HepG2 (cell line): Measurements from ENCODE around the gene CEP104. TPM values are rescaled to one million over a fixed set of nuclear protein-coding genes. Genes with fewer than 3 reads are reported as not detected.

Experiments used
- ATAC-seq: fragments of 200-7000 bp; cut with Tn5 transposase; 3 replicates; pipeline ENCODE4 v1.9.1; 2020; ENCODE audit warnings: mild to moderate bottlenecking, moderate library complexity
- BruUV-seq: library from RNA; stranded (reverse); fragments of 400-500 nt; replicated peaks from 2 replicates; lab custom pipeline; 2021; lab: Mats Ljungman, UMichigan
- CTCF ChIA-PET: fragments of 300-600 bp; formaldehyde crosslinking; extraction: SDS; loops from one replicate; lab custom pipeline; 2021; ENCODE audit warnings: low total read pairs, inconsistent platforms, low intra/inter-chr PET ratio; lab: Yijun Ruan, JAX
- POLR2A ChIA-PET: fragments of 350-600 bp; sonication (Branson Sonifier 250); formaldehyde crosslinking; loops from one replicate; lab custom pipeline; 2020; ENCODE audit warnings: antibody characterized with exemption, inconsistent platforms; lab: Yijun Ruan, JAX
- DNase-seq: peaks from one replicate; pipeline ENCODE4 v3.0.0-alpha.2; 2015; ENCODE audit warnings: low spot score
- FAIRE-seq: peaks from 3 replicates; lab custom pipeline; 2011; peaks lifted over from hg19 to GRCh38; lab: Jason Lieb, UNC
- H2AFZ ChIP-seq: one replicate; pipeline ENCODE4 v1.6.1; 2011; ENCODE audit warnings: low read length, inconsistent platforms
- H3K27ac ChIP-seq: fragments of 300-600 bp; 3 replicates; pipeline ENCODE4 v1.8.0; 2011; ENCODE audit warnings: mixed run types, mild to moderate bottlenecking, mixed read lengths, low read length, inconsistent platforms; ENCODE audit not compliant: insufficient read depth; ENCODE audit errors: extremely low read length
- H3K27me3 ChIP-seq, 2 experiments: fragments of 200-600 bp in 1 of 2; 2 replicates in 1 of 2; 3 replicates in 1 of 2; pipeline versions ENCODE4 v1.6.0 to v1.8.0; 2011; ENCODE audit warnings: low read length in 2 of 2, mild to moderate bottlenecking in 2 of 2, moderate library complexity in 2 of 2, inconsistent platforms in 1 of 2; ENCODE audit not compliant: insufficient read depth in 2 of 2, control insufficient read depth in 1 of 2
- H3K36me3 ChIP-seq, 2 experiments: fragments of 200-600 bp in 1 of 2; replicated peaks in 1 of 2; 2 replicates in 1 of 2; 3 replicates in 1 of 2; pipeline versions ENCODE4 v1.5.1 to v1.8.0; 2011; ENCODE audit warnings: low read length in 2 of 2, inconsistent platforms in 1 of 2; ENCODE audit not compliant: insufficient read depth in 2 of 2, control insufficient read depth in 1 of 2
- H3K4me1 ChIP-seq: 2 replicates; pipeline ENCODE4 v1.5.1; 2012; ENCODE audit warnings: low read length, inconsistent platforms; ENCODE audit not compliant: insufficient read depth
- H3K4me2 ChIP-seq: 2 replicates; pipeline ENCODE4 v1.6.0; 2011; ENCODE audit warnings: low read depth, low read length, inconsistent platforms
- H3K4me3 ChIP-seq, 3 experiments: fragments of 200-600 bp in 1 of 3; sonication (generic), shearing (Covaris generic) in 1 of 3; replicated peaks in 1 of 3; 2 replicates each; pipeline ENCODE4 v1.5.1; 2011 to 2016; ENCODE audit warnings: low read length in 3 of 3, inconsistent platforms in 2 of 3, low read depth in 2 of 3, mild to moderate bottlenecking in 2 of 3, control low read depth in 1 of 3, mixed read lengths in 1 of 3; ENCODE audit not compliant: insufficient read depth in 1 of 3
- H3K79me2 ChIP-seq: one replicate; pipeline ENCODE4 v1.6.1; 2011; ENCODE audit warnings: low read length, inconsistent platforms; ENCODE audit not compliant: insufficient read depth
- H3K9ac ChIP-seq: 2 replicates; pipeline ENCODE4 v1.6.0; 2011; ENCODE audit warnings: mild to moderate bottlenecking, low read depth, low read length, inconsistent platforms; ENCODE audit not compliant: insufficient read depth
- H3K9me3 ChIP-seq: 2 replicates; pipeline ENCODE4 v1.5.1; 2012; ENCODE audit warnings: mild to moderate bottlenecking, low read length
- H4K20me1 ChIP-seq: 2 replicates; pipeline ENCODE4 v1.6.0; 2011; ENCODE audit warnings: inconsistent platforms, mild to moderate bottlenecking, low read length, moderate library complexity; ENCODE audit not compliant: insufficient read depth
- AGO2 ChIP-seq: fragments of 200-400 bp; formaldehyde crosslinking; optimal IDR thresholded peaks from 2 replicates; pipeline ENCODE3; 2017; ENCODE audit warnings: mild to moderate bottlenecking, low read depth, low read length, moderate library complexity
- FLYWCH1 ChIP-seq: sonication (generic); formaldehyde crosslinking; IDR thresholded peaks from 2 replicates; pipeline ENCODE4 v1.8.1; 2023; ENCODE audit warnings: mild to moderate bottlenecking, missing genetic modification reagents
- NCOA1 ChIP-seq: sonication (generic); formaldehyde crosslinking; IDR thresholded peaks from 2 replicates; pipeline ENCODE4 v1.9.0; 2021; ENCODE audit warnings: missing genetic modification reagents
- POLR2A ChIP-seq, 2 experiments: IDR thresholded peaks; 2 replicates each; pipeline ENCODE4 v1.6.1; 2011; ENCODE audit warnings: low read depth in 2 of 2, low read length in 2 of 2, mild to moderate bottlenecking in 1 of 2, moderate library complexity in 1 of 2; ENCODE audit not compliant: insufficient read depth in 1 of 2
- RBFOX2 ChIP-seq: fragments of 200-400 bp; formaldehyde crosslinking; IDR thresholded peaks from 2 replicates; pipeline ENCODE4 v1.6.1; 2017; ENCODE audit warnings: low read depth, mild to moderate bottlenecking, low read length
- TCF7L2 ChIP-seq: IDR thresholded peaks from 2 replicates; pipeline ENCODE4 v1.6.1; 2011; ENCODE audit warnings: mild to moderate bottlenecking, low read depth, low read length, moderate library complexity
- ZNF788 ChIP-seq: sonication (generic); formaldehyde crosslinking; IDR thresholded peaks from 2 replicates; pipeline ENCODE4 v1.5.0; 2020; ENCODE audit warnings: mild to moderate bottlenecking, missing genetic modification reagents, borderline replicate concordance
- WGBS: methylation state at CpG from one replicate; pipeline ENCODE4 v1.1.6; 2017; ENCODE audit warnings: low lambda C conversion rate; 5-methylcytosine and 5-hydroxymethylcytosine counted together
- in situ Hi-C: cut with HindIII; loops from 2 replicates; pipeline ENCODE4 v1.10.0; 2017; ENCODE audit warnings: low pct_unique_long_range_greater_than_20kb; ENCODE audit not compliant: extremely low pct_ligation_motif_present
- intact Hi-C: fragments of 100-400 bp; cut with micrococcal nuclease; formaldehyde crosslinking; loops from one replicate; pipeline ENCODE4 v1.10.0; 2022; ENCODE audit not compliant: unreplicated experiment
- polyA plus RNA-seq, 8 experiments: library from polyadenylated mRNA; depleted of rRNA in 3 of 8; stranded (reverse) in 7 of 8; unstranded in 1 of 8; fragments of >200 nt; fragmentation: Illumina TruSeq in 4 of 8; extraction: Trizol in 4 of 8; gene quantifications; 2 replicates each; pipeline versions ENCODE4 v1.2.1 to v1.2.3, GENCODE V29; 2011 to 2016; ENCODE audit warnings: low read depth in 4 of 8, missing spikeins in 1 of 8, mixed read lengths in 1 of 8; ENCODE audit not compliant: insufficient read depth in 1 of 8
- total RNA-seq, 5 experiments: library from RNA; depleted of rRNA; stranded (reverse); fragments of >200 nt; fragmentation: Illumina TruSeq; extraction: Trizol; gene quantifications; 2 replicates each; pipeline ENCODE4 v1.2.3, GENCODE V29; 2016; ENCODE audit warnings: low read depth in 1 of 5
- TF ChIP-seq, protein P1 (sequence below): sonication (generic); formaldehyde crosslinking; IDR thresholded peaks from 2 replicates; pipeline ENCODE4 v1.4.0; 2020; ENCODE audit warnings: missing genetic modification reagents
- TF ChIP-seq, protein P2 (sequence below): sonication (generic); formaldehyde crosslinking; IDR thresholded peaks from 2 replicates; pipeline ENCODE4 v1.5.1; 2020; ENCODE audit warnings: missing genetic modification reagents, mild to moderate bottlenecking, borderline replicate concordance
- TF ChIP-seq, protein P3 (sequence below): sonication (generic); formaldehyde crosslinking; IDR thresholded peaks from 2 replicates; pipeline ENCODE4 v1.5.1; 2020; ENCODE audit warnings: mild to moderate bottlenecking, missing genetic modification reagents, borderline replicate concordance

The CEP104 gene
- total and polyA plus RNA-seq, 2 of the 13 experiments (the other 11 are each of a cell fraction or from before 2014, with no cell fraction given): 20.4 to 30.1 TPM

DNA sequence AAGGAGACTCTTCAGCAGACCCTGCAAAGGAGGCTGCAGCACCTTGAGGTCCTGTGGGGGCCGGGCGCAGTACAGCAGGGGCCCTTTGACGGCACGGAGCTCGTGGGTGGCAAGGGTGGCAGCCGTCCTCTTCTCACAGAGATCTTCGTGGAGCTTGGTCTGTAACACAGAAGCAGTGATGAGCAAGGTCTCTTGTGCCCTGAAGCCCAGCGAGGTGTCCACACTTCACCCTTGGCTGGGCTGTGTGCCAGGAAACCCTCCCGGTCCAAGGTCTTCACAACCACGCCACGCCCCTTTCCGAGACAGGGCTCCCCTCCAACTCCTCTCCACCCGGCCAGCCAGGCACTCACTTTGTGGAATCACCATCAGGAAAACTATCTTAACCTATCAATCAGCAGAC is 72.0 kb downstream of the CEP104 start (continued):
- no peak for TF ChIP-seq FLYWCH1 (CRISPR knock-in tag)
- TF ChIP-seq, protein P1, sequence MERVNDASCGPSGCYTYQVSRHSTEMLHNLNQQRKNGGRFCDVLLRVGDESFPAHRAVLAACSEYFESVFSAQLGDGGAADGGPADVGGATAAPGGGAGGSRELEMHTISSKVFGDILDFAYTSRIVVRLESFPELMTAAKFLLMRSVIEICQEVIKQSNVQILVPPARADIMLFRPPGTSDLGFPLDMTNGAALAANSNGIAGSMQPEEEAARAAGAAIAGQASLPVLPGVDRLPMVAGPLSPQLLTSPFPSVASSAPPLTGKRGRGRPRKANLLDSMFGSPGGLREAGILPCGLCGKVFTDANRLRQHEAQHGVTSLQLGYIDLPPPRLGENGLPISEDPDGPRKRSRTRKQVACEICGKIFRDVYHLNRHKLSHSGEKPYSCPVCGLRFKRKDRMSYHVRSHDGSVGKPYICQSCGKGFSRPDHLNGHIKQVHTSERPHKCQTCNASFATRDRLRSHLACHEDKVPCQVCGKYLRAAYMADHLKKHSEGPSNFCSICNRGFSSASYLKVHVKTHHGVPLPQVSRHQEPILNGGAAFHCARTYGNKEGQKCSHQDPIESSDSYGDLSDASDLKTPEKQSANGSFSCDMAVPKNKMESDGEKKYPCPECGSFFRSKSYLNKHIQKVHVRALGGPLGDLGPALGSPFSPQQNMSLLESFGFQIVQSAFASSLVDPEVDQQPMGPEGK (CRISPR knock-in tag): peak; percentile 33
- TF ChIP-seq, all 625 proteins: peak for 40

DNA sequence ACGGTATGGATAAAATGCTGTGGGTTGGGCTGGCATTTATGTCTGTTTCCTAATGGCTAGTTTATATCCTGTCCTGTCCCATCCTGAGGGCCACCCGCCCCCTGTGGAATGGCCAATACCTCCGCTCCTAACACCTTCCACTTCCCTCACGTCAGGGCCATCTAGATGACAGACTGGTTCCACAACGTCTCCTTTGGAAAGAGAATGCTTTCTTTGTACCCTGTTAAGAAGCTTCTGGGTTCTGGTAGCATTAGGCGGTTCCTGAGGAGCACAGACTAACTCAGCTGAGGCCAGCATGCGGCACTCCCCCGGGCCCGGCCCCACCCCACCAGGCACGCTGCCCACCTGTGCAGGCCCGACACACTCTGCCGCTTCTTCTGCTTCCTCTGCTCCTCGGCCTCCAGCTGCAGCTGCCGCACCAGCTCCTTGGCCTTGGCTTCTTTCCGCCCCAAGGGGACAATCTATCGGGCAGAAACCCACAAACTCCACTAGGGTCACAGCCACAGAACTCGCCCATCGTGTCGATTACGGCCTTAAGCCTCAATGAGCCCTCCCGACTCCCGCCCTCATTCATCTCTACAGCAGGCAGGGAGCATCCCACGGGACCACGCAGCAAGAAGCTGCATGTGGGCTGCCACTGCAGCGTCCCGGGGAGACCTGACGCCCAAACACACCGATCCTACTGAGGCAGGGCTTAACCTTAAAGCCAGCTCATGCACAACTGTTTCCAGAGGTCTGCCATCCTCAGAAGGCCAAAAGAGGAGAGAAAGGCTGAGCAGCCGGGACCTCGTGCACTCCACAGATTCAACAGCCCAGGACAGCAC is 73.1 kb downstream of the CEP104 start:
- FAIRE-seq: no peak
- CTCF ChIA-PET: no interaction called here
- H3K36me3 ChIP-seq: peaks cover 21 to 61% of the 10 kb centered on the region in 2 experiments
- in situ Hi-C loops: no loop called here
- POLR2A ChIA-PET: interaction anchor here (1.1 to 2.4 kb wide), 3 partner anchors 10 to 12 kb away, joined by 3 to 10 read pairs (median 7); partner anchors contain the start of gene LRRC47
- 97% methylated on average over 18 of the region's 30 CpGs for WGBS
- no peak overlapping the region for H3K27ac ChIP-seq
- H3K4me1 ChIP-seq: peaks cover 25% of the 10 kb centered on the region
- no peak overlapping the region for H3K9ac ChIP-seq
- no peaks in the 10 kb centered on the region for H3K27me3 ChIP-seq
- TF ChIP-seq, protein P2, sequence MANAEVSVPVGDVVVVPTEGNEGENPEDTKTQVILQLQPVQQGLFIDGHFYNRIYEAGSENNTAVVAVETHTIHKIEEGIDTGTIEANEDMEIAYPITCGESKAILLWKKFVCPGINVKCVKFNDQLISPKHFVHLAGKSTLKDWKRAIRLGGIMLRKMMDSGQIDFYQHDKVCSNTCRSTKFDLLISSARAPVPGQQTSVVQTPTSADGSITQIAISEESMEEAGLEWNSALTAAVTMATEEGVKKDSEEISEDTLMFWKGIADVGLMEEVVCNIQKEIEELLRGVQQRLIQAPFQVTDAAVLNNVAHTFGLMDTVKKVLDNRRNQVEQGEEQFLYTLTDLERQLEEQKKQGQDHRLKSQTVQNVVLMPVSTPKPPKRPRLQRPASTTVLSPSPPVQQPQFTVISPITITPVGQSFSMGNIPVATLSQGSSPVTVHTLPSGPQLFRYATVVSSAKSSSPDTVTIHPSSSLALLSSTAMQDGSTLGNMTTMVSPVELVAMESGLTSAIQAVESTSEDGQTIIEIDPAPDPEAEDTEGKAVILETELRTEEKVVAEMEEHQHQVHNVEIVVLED (CRISPR knock-in tag): no peak
- TF ChIP-seq, protein P3, sequence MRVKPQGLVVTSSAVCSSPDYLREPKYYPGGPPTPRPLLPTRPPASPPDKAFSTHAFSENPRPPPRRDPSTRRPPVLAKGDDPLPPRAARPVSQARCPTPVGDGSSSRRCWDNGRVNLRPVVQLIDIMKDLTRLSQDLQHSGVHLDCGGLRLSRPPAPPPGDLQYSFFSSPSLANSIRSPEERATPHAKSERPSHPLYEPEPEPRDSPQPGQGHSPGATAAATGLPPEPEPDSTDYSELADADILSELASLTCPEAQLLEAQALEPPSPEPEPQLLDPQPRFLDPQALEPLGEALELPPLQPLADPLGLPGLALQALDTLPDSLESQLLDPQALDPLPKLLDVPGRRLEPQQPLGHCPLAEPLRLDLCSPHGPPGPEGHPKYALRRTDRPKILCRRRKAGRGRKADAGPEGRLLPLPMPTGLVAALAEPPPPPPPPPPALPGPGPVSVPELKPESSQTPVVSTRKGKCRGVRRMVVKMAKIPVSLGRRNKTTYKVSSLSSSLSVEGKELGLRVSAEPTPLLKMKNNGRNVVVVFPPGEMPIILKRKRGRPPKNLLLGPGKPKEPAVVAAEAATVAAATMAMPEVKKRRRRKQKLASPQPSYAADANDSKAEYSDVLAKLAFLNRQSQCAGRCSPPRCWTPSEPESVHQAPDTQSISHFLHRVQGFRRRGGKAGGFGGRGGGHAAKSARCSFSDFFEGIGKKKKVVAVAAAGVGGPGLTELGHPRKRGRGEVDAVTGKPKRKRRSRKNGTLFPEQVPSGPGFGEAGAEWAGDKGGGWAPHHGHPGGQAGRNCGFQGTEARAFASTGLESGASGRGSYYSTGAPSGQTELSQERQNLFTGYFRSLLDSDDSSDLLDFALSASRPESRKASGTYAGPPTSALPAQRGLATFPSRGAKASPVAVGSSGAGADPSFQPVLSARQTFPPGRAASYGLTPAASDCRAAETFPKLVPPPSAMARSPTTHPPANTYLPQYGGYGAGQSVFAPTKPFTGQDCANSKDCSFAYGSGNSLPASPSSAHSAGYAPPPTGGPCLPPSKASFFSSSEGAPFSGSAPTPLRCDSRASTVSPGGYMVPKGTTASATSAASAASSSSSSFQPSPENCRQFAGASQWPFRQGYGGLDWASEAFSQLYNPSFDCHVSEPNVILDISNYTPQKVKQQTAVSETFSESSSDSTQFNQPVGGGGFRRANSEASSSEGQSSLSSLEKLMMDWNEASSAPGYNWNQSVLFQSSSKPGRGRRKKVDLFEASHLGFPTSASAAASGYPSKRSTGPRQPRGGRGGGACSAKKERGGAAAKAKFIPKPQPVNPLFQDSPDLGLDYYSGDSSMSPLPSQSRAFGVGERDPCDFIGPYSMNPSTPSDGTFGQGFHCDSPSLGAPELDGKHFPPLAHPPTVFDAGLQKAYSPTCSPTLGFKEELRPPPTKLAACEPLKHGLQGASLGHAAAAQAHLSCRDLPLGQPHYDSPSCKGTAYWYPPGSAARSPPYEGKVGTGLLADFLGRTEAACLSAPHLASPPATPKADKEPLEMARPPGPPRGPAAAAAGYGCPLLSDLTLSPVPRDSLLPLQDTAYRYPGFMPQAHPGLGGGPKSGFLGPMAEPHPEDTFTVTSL: no peak
- TF ChIP-seq ZNF788 (CRISPR knock-in tag) (no peak), POLR2A (IDR thresholded peaks at IDR 0.05; ENCODE audit: insufficient read depth in 1 of 2, low read depth in 2 of 2, low read length in 2 of 2) (peak in 1 of 2 experiments; percentile 23; a peak in 1 of 4 replicates), RBFOX2 (0 out of 2 replicates have a peak, but pooled peaks have one; percentile 31), TCF7L2 (no peak), NCOA1 (CRISPR knock-in tag) (no peak), AGO2 (peak; percentile 73)
- TF ChIP-seq, all 625 proteins: peak for 3
- TSS peak; percentile 32 for BruUV-seq
- Histone ChIP-seq H3K4me2 (no peak overlapping the region), H3K9me3 (no peaks in the 10 kb centered on the region), H3K79me2 (peaks cover 6% of the 10 kb centered on the region), H3K4me3 (no peak overlapping the region), H2AFZ (no peak overlapping the region), H4K20me1 (no peaks in the 10 kb centered on the region)
- intact Hi-C loops: no loop called here
- ATAC-seq (no peak), DNase-seq (no peak)
